ENCODE data around the gene QPCTL. TPM values are rescaled to one million over a fixed set of nuclear protein-coding genes. Genes with fewer than 3 reads are reported as not detected.

QPCTL gene
- total RNA-seq, 4 donors from 2014 or later = 0.75 to 17.3 (median 7.2) TPM

- TF ChIP-seq EP300 (IDR thresholded peaks at IDR 0.05; ENCODE audit: low read depth) (no peak), POLR2A (IDR thresholded peaks at IDR 0.05) (no peak), CTCF (IDR thresholded peaks at IDR 0.05) (no peak), POLR2AphosphoS5 (IDR thresholded peaks at IDR 0.05) (no peak)
- Histone ChIP-seq H3K27ac (no peak overlapping the region), H3K36me3 (no peaks in the 10 kb centered on the region), H3K9me3 (no peaks in the 10 kb centered on the region), H3K4me1 (peaks cover 0 to 45% (median 41%) of the 10 kb centered on the region in 4 donors), H3K4me3 (peak overlapping the region in 3 of 4 donors; percentile 20 to 39 (median 24)), H3K27me3 (peaks cover 38% of the 10 kb centered on the region)
- 22% methylated on average over 22 of the region's 35 CpGs; no CpG with 5 or more reads in 1 of the 2 donors for WGBS, 2 donors (ENCODE audit: low coverage in 1 of 2)
- in situ Hi-C loops (cut with MboI; ENCODE audit: low pct_ligation_motif_present in 1 of 4, low pct_unique_long_range_greater_than_20kb in 1 of 4, low sequenced_read_pairs in 3 of 4) (no loop called here), intact Hi-C loops (cut with DNase I; ENCODE audit: low total_unique reads) (no loop called here)
- DNase-seq = no peak
These were observed 47.3 kb upstream of the QPCTL start for GRCh38 chr19:45645068-45645630.

- peaks cover 0 to 43% (median 39%) of the 10 kb centered on the region in 4 donors for H3K4me1 ChIP-seq
- in situ Hi-C loops (cut with MboI; ENCODE audit: low pct_ligation_motif_present in 1 of 4, low pct_unique_long_range_greater_than_20kb in 1 of 4, low sequenced_read_pairs in 3 of 4) = no loop called here
- H3K36me3 ChIP-seq = no peaks in the 10 kb centered on the region
- H3K27ac ChIP-seq = peak overlapping the region in 2 of 4 donors; percentile 18 to 22
- H3K4me3 ChIP-seq = peak overlapping the region; percentile 0 to 39 (median 22)
- no peaks in the 10 kb centered on the region for H3K9me3 ChIP-seq
- intact Hi-C loops (cut with DNase I; ENCODE audit: low total_unique reads) = no loop called here
- peak; percentile 85 for DNase-seq
- peaks cover 38% of the 10 kb centered on the region for H3K27me3 ChIP-seq
- TF ChIP-seq POLR2A (IDR thresholded peaks at IDR 0.05) (no peak), CTCF (IDR thresholded peaks at IDR 0.05) (no peak), POLR2AphosphoS5 (IDR thresholded peaks at IDR 0.05) (no peak), EP300 (IDR thresholded peaks at IDR 0.05; ENCODE audit: low read depth) (no peak)
- 2 to 5% methylated on average over 4 to 27 of the region's 27 CpGs for WGBS, 2 donors (ENCODE audit: low coverage in 1 of 2)
These were observed 46.7 kb upstream of the QPCTL start for GRCh38 chr19:45645631-45646344.

GRCh38 chr19:45646345-45646698 lies 46.1 kb upstream of the QPCTL start:
- no peak for DNase-seq
- Histone ChIP-seq H3K27me3 (peaks cover 38% of the 10 kb centered on the region), H3K4me1 (peaks cover 0 to 38% (median 34%) of the 10 kb centered on the region in 4 donors), H3K4me3 (peak overlapping the region in 1 of 4 donors; percentile 24), H3K36me3 (no peaks in the 10 kb centered on the region), H3K9me3 (no peaks in the 10 kb centered on the region), H3K27ac (no peak overlapping the region)
- intact Hi-C loops (cut with DNase I; ENCODE audit: low total_unique reads) = no loop called here
- in situ Hi-C loops (cut with MboI; ENCODE audit: low pct_ligation_motif_present in 1 of 4, low pct_unique_long_range_greater_than_20kb in 1 of 4, low sequenced_read_pairs in 3 of 4) = no loop called here
- TF ChIP-seq POLR2AphosphoS5 (IDR thresholded peaks at IDR 0.05) (no peak), EP300 (IDR thresholded peaks at IDR 0.05; ENCODE audit: low read depth) (no peak), POLR2A (IDR thresholded peaks at IDR 0.05) (no peak), CTCF (IDR thresholded peaks at IDR 0.05) (no peak)
- WGBS, 2 donors (ENCODE audit: low coverage in 1 of 2) = 6% methylated on average over 9 of the region's 9 CpGs; no CpG with 5 or more reads in 1 of the 2 donors

- no peaks in the 10 kb centered on the region for H3K36me3 ChIP-seq
- H3K27me3 ChIP-seq = peaks cover 14% of the 10 kb centered on the region
- in situ Hi-C loops (cut with MboI; ENCODE audit: low pct_ligation_motif_present in 1 of 4, low pct_unique_long_range_greater_than_20kb in 1 of 4, low sequenced_read_pairs in 3 of 4) (no loop called here), intact Hi-C loops (cut with DNase I; ENCODE audit: low total_unique reads) (no loop called here)
- H3K9me3 ChIP-seq = no peaks in the 10 kb centered on the region
- WGBS, 2 donors (ENCODE audit: low coverage in 1 of 2) = 81 to 83% methylated on average over 3 of the region's 3 CpGs
- no peak for DNase-seq
- peaks cover 0 to 8% (median 5%) of the 10 kb centered on the region in 4 donors for H3K4me1 ChIP-seq
- no peak overlapping the region for H3K27ac ChIP-seq
- no peak overlapping the region for H3K4me3 ChIP-seq
- TF ChIP-seq EP300 (IDR thresholded peaks at IDR 0.05; ENCODE audit: low read depth) = no peak
- no peak for TF ChIP-seq CTCF (IDR thresholded peaks at IDR 0.05)
- TF ChIP-seq POLR2A (IDR thresholded peaks at IDR 0.05) = no peak
- no peak for TF ChIP-seq POLR2AphosphoS5 (IDR thresholded peaks at IDR 0.05)
These were observed 41.7 kb upstream of the QPCTL start for GRCh38 chr19:45650722-45651121.
